A673 (cell line): ENCODE data around the gene SLU7. TPM values are rescaled to one million over a fixed set of nuclear protein-coding genes. Genes with fewer than 3 reads are reported as not detected.
A peak's percentile ranks its signal among the peaks of the same experiment; 100 is the strongest.

Experiments used
- BruUV-seq: library from RNA; stranded (reverse); fragments of 400-500 nt; replicated peaks from 2 replicates; lab custom pipeline; 2021; lab: Mats Ljungman, UMichigan
- CTCF ChIA-PET: fragments of 300-600 bp; sonication (Branson Sonifier 250); formaldehyde crosslinking; loops from one replicate; lab custom pipeline; 2022; ENCODE audit warnings: antibody characterized with exemption; lab: Charles Lee
- POLR2A ChIA-PET: fragments of 300-600 bp; sonication (Branson Sonifier 250); formaldehyde crosslinking; loops from one replicate; lab custom pipeline; 2022; ENCODE audit warnings: antibody characterized with exemption; ENCODE audit not compliant: low non-redundant PET; lab: Charles Lee
- DNase-seq: peaks from one replicate; pipeline ENCODE4 v3.0.0-alpha.2; 2015; ENCODE audit warnings: low spot score
- H3K27ac ChIP-seq: fragments of 200-600 bp; sonication (generic); 2 replicates; pipeline ENCODE4 v1.5.1; 2016; ENCODE audit warnings: mixed run types, low read depth, mild to moderate bottlenecking, mixed read lengths, antibody characterized with exemption, low read length; ENCODE audit not compliant: poor library complexity, severe bottlenecking
- H3K27me3 ChIP-seq: fragments of 200-600 bp; sonication (generic); replicated peaks from 2 replicates; pipeline ENCODE4 v1.6.1; 2017; ENCODE audit warnings: mixed run types, low read depth, mild to moderate bottlenecking, mixed read lengths, antibody characterized with exemption, low read length; ENCODE audit not compliant: insufficient read depth, poor library complexity
- H3K36me3 ChIP-seq: fragments of 200-600 bp; sonication (generic); 2 replicates; pipeline ENCODE4 v1.6.1; 2016; ENCODE audit warnings: mixed run types, mild to moderate bottlenecking, mixed read lengths, antibody characterized with exemption, low read length; ENCODE audit not compliant: insufficient read depth, poor library complexity, severe bottlenecking
- H3K4me1 ChIP-seq: fragments of 200-600 bp; sonication (generic); 2 replicates; pipeline ENCODE4 v1.6.1; 2017; ENCODE audit warnings: mixed run types, mild to moderate bottlenecking, mixed read lengths, antibody characterized with exemption, low read length; ENCODE audit not compliant: insufficient read depth, poor library complexity, severe bottlenecking
- H3K4me3 ChIP-seq: fragments of 200-600 bp; sonication (generic); 2 replicates; pipeline ENCODE4 v1.5.1; 2016; ENCODE audit warnings: low read depth, mixed run types, mild to moderate bottlenecking, mixed read lengths, low read length; ENCODE audit not compliant: poor library complexity, severe bottlenecking
- H3K9me3 ChIP-seq: fragments of 200-600 bp; sonication (generic); 2 replicates; pipeline ENCODE4 v1.6.1; 2016; ENCODE audit warnings: mixed run types, low read depth, mild to moderate bottlenecking, mixed read lengths, antibody characterized with exemption, low read length; ENCODE audit not compliant: poor library complexity, severe bottlenecking
- CTCF ChIP-seq: fragments of 300-800, 200-600 bp; sonication (generic); conservative IDR thresholded peaks from 2 replicates; pipeline ENCODE4 v1.5.1; 2017; ENCODE audit warnings: low read depth, mild to moderate bottlenecking, antibody characterized with exemption, low read length, moderate library complexity, mixed read lengths
- EZH2 ChIP-seq: fragments of 200-600 bp; sonication (generic); IDR thresholded peaks from 2 replicates; pipeline ENCODE4 v1.6.1; 2017; ENCODE audit warnings: borderline replicate concordance, low read depth, mild to moderate bottlenecking, mixed read lengths, antibody characterized with exemption, low read length; ENCODE audit not compliant: poor library complexity, severe bottlenecking
- intact Hi-C: fragments of 100-400 bp; cut with micrococcal nuclease; formaldehyde crosslinking; loops from one replicate; pipeline ENCODE4 v1.10.0; 2022; ENCODE audit not compliant: unreplicated experiment
- total RNA-seq: library from RNA; stranded (reverse); gene quantifications from 2 replicates; pipeline ENCODE4 v1.2.3, GENCODE V29; 2021

The SLU7 gene
- total RNA-seq, 1 experiment from 2014 or later, result 37.4 TPM

DNA sequence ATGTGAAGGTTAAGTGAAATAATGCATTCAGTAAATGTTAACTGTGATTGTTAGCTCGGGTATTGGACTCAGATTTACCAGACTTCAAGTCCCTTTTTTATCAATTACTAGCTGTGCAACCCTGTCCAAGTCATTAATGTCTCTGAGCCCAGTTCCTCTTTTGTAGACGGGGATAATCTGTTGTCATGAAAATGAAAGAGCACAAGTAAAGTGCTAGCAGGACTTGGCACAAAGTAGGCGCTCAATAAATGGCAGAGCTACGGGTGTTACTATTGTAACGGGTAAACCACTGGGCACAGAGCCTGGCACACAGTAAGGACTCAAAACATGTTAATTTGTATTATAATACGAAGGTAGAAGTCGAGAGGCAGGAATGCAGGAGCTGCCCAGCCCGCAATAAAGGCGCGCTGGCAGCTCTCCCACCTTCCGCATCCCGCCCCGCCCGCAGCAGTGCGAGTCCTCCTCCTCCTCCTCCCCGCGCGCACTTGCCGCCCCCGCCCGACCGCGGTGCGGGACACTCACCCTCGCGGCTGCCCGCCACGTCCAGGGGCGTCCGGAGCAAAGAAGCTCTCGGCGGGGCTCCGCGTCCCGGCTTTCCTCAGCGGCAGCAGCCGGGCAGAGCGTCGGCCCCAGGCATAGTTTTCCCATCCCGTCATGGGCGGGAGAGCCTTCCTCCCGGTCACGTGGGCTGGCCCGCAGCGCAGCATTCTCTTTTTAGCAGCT, 48.7 kb downstream of the SLU7 start, which contains the start of gene C1QTNF2:
TSS of gene C1QTNF2 (minus strand) at position 637 of the 723 bp plus-strand sequence. CDS start 15,615 bp downstream, outside the sequence.
- no TSS peak for BruUV-seq
- H3K4me3 ChIP-seq, result peak within 1 kb of the TSS; percentile 47
- no peaks in the 10 kb centered on the region for H3K36me3 ChIP-seq
- peak; percentile 34 for DNase-seq
- ChIA-PET POLR2A (no interaction called here), CTCF (no interaction called here)
- no peaks in the 10 kb centered on the region for H3K9me3 ChIP-seq
- no peaks in the 10 kb centered on the region for H3K4me1 ChIP-seq
- TF ChIP-seq EZH2 (peak; percentile 45), CTCF (no peak)
- intact Hi-C loops, result no loop called here
- H3K27ac ChIP-seq, result no peak within 1 kb of the TSS
- H3K27me3 ChIP-seq, result peaks cover 14% of the 10 kb centered on the region

- intact Hi-C loops, result no loop called here
- Histone ChIP-seq H3K27me3 (peaks cover 11% of the 10 kb centered on the region), H3K36me3 (no peaks in the 10 kb centered on the region), H3K4me1 (no peaks in the 10 kb centered on the region), H3K4me3 (no peak overlapping the region), H3K9me3 (no peaks in the 10 kb centered on the region), H3K27ac (no peak overlapping the region)
- POLR2A ChIA-PET, result no interaction called here
- DNase-seq, result no peak
- TF ChIP-seq EZH2, result no peak
- TF ChIP-seq CTCF, result no peak
- BruUV-seq, result no TSS peak
- CTCF ChIA-PET, result no interaction called here
These were observed 51.0 kb downstream of the SLU7 start for GRCh38 chr5:160367885-160368284.

GRCh38 chr5:160367261-160367660, 51.6 kb downstream of the SLU7 start:
- TF ChIP-seq CTCF (no peak), EZH2 (no peak)
- ChIA-PET POLR2A (no interaction called here), CTCF (interaction anchor here (0.6 kb wide), 1 partner anchor 448 kb away, joined by 4 read pairs; no protein-coding TSS in a partner anchor)

More at GRCh38 chr5:160367261-160367660, 51.6 kb downstream of the SLU7 start:
- H3K36me3 ChIP-seq, result no peaks in the 10 kb centered on the region
- H3K4me1 ChIP-seq, result no peaks in the 10 kb centered on the region
- H3K9me3 ChIP-seq, result no peaks in the 10 kb centered on the region
- peaks cover 11% of the 10 kb centered on the region for H3K27me3 ChIP-seq
- no peak overlapping the region for H3K27ac ChIP-seq
- intact Hi-C loops, result no loop called here
- BruUV-seq, result no TSS peak
- DNase-seq, result no peak
- no peak overlapping the region for H3K4me3 ChIP-seq
